C1 segment of cervical spinal cord (tissue), 14 donors: Measurements from ENCODE around the gene IFI27.

Experiments used
- DNase-seq, 14 donors: peaks; one replicate each; lab custom pipeline; 2025; lab: John Stamatoyannopoulos, UW

IFI27 gene

DNA sequence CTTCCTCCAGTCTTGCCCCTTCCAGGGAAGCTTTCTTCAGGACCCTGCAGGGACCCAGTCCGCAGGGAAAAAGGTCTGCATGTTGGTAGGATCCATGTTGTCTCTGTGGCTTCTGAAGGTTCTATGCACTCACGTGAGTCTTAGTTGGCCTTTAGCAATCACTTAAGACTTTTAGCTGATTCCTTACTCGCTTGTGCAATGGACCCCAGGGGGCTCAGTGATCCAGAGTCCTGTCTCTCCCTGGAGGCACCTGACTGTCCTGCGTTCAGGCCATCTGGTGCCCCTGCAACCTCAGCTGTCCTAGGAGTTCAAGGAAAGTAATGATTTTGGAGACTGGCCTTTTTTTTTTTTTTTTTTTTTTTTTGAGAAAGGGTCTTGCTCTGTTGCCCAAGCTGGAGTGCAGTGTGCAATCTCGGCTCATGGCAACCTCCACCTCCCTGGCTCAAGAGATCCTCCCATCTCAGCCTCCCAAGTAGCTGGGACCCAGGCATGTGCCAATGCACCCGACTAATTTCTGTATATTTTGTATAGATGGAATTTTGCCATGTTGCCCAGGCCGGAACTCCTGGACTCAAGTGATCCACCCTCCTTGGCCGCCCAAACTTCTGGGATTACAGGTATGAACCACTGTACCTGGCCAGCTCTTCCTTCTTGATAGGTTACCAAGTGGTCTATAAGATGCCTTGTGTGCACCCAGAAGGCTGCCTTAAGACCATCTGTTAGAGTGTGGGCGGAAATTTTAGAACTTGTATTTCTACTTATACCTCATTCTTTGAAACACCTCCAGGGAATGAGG is 14.2 kb downstream of the IFI27 start:
- no peak for DNase-seq

DNA sequence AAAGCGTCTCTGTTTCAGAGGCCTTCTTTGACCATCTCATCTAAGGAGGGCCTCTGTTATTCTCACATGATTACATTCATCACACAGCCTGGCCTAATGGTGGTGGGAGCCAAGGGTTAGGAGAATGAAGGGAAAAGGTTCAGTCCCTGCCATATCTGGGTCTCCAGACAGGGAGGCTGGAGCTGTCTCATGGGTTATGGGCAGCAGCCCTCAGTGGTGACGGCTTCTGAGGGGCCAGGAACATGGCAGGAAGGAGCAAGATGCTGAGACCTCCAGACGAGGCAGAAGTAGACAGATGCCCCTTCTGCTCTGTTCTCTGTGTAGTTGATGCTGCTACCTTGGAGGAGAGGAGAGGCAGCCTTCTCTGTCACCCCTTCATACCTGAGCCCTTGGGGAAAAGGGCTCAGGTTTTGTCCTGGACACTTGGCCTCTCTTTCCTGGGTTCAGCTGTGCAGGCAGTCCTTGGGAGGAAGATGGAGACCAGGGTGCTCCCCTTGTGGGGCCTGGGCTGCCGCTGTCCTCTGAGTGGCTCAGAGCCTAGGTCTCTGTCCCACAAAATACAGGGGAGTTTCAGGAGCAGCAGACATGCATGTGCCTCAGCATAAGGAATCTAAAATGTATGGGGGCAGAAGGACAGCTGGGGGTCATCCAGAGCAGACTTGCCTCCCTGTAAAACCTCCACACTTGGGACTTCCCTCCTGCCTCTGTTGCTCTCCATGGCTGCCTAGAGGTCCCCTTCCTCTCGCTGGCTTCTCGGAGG is 15.3 kb downstream of the IFI27 start:
- no peak for DNase-seq

DNA sequence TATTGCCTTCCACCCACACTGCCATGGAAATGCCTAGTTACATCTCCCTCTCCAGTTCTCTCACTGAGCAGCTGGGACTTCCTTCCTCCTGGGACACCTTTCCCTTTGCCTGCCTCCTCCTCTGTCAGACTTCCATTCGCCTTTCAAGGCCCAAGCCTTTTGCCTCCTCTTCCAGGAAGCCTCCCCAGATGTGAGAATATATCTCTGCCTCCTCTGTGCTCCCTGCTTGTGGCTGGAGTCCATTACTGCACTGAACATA is 15.8 kb downstream of the IFI27 start:
- DNase-seq, result no peak

DNA sequence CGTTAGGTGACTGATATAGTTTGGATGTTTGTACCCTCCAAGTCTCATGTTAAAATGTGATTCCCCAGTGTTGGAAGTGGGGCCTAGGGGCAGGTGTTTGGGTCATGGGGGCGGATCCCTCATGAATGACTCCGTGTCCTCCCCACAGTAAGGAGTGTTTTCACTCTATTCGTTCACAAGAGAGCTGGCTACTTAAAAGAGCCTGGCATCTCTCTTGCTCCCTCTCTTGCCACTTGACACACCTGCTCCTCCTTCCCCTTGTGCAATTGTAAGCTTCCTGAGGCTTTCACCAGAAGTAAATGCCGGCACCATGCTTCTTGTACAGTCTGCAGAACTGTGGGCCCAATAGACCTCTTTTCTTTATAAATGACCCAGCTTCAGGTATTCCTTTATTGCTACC is 16.3 kb downstream of the IFI27 start:
- no peak for DNase-seq

- DNase-seq, result no peak
Measured at GRCh38 chr14:94127330-94127729, 16.8 kb downstream of the IFI27 start.

GRCh38 chr14:94128216-94128839 is 17.8 kb downstream of the IFI27 start:
- DNase-seq, result no peak

DNA sequence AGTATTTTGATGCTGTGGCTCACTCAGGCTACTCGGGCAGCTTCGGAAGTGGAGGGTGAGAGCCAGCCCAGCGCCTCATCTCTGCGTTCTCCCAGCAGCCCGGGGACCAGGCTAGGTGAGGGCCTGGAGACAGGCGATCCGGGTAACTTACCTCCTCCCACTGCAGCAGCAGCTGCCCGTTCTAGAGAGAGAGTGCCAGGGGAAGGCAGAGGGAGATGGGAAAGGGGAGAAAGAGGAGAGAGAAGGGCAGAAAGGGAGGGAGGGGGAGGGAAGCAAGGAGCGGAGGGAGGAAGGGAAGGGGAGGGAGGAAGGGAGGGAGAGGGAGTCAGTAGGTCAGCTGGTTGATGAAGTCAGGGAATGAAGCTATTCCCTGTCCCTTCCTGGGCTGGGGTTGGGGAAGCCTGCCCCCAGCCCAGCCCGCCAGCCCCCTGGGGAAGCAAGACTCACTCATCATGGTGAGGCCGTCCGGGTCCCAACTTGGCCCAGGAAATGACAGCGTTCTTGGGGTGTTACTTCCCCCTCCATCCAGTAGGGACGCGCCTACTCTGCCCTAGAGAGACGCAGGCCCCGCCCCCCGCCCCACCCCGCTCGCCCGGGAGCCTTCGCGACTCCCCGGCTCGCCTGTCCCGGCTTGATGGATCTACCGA is 18.7 kb downstream of the IFI27 start, which contains the start of gene IFI27L2:
Gene IFI27L2, minus strand, starts transcription at position 494 of the 647 bp plus-strand sequence. Its CDS starts 40 bp downstream, at position 454.
- peak in 13 of 14 donors; percentile 73 to 92 (median 85) for DNase-seq

DNA sequence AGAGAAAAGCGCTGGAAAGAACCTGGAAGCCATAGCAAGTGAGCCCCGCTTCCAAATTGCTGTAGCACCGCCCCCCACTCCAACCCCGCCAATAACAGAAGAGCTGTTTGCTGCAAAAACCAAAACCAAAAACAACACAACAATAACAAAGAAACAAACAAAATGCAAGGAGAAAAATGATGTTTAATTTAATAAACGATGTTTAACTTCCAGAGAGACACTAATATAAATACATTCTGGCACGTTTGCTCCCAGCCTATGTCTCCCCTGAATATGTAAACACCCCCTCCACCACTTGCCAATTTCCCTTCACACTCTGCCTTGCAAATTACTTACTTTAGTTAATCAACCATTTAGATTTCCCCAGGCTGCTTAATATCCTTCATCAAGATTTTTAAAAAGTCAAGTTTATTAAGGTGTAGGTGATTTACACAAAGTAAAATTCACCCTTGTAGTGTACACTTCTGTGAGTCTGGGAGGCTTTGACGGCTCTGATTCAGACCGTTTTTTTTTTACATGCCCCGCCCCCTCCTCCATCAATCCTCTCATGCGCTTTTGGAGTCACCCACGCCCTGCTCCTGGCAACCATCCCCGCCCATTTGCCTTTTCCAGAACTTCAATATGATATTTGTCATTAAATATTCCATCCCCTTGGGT is 19.4 kb downstream of the IFI27 start:
- DNase-seq, result peak in 7 of 14 donors; percentile 10 to 67 (median 35)

DNA sequence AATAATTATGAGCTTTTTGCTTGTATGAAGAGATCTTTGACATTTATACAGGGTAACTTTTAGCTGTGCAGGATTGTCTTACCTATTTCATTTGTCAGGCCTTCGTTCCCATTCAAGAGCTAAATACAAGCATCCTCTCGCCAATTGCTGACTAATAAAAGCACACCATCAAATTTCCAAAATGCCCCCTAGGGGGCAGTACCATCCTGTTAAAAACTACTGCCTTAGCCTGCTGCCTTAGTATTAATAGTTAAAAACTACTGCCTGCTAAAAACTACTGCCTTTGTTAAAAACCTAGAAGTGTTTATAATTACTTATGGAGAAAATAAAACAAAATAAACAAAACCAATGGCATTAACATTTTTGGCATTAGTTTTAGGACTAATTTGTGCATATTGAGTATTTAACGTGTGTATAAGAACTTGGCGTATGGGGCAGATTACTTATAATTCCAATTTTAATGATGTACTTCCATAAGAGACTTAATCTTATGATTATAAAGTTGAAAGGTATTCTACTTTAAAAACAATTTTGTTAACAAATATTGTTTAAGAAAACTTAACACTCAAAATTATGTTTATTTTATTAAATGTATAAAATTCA is 21.9 kb downstream of the IFI27 start:
- peak in 6 of 14 donors; percentile 15 to 57 (median 24) for DNase-seq

GRCh38 chr14:94135476-94135875 is 24.9 kb downstream of the IFI27 start:
- DNase-seq, result no peak

DNA sequence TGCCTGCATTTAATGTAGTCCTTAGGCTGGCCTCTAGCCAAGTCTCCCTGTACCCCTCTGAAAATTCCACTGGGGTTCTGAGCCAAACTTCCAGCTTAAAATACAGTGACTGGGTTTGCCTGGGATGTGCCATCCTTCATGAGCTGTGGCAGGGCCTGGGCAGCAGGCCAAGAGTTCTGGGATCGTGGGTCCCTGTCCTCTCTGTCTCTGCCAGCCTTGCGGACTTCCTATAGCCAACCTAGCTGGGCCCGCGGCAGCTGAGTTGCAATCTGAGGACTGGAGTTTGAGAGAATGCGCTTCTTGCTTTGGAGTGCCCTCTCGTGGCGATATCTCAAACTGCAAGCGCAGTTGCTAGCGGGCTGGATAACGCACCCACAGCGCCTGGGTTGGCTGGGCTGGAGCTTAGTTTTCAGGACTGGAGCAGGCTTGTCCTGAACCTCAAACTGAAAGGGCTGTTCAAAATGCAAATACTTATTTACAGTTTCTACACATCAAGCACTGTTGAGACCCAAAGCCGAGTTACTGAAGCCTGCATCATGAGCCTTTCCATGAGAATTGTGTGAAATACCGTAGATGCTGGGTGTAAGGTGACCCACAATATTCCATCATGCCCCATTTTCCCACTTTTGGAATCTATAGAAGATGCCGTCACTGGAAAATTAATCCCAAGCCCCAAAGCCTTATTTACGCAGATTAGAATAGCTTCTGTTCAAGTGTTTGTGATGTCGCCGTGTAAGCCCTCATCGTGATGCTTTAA is 26.2 kb downstream of the IFI27 start:
- peak in 13 of 14 donors; percentile 18 to 82 (median 67) for DNase-seq

GRCh38 chr14:94138251-94138650 is 27.7 kb downstream of the IFI27 start:
- no peak for DNase-seq

- no peak for DNase-seq
Measured at GRCh38 chr14:94139006-94139405, 28.5 kb downstream of the IFI27 start.

DNA sequence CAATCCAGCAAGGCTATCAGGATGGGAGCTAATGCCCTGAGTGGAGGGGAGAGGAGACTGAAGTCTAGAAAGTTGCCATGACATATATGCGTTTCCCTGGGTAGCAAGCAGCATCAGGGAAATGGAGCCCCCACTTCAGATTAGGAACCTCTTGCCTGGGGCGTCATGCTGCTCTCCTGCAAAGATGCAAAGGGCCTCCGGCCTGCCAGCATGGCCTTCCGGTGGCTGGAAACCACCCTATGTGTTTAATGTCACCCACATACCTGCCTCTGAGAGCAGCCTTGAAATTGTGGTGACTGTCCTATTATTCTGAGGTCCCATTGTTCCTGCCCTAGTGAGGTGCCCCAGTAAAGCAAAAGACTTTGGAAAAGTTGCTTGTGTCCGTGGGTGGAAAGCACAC is 28.9 kb downstream of the IFI27 start:
- DNase-seq, result no peak

- DNase-seq, result no peak
Measured at GRCh38 chr14:94142247-94142646, 31.7 kb downstream of the IFI27 start.

GRCh38 chr14:94142836-94143235 is 32.3 kb downstream of the IFI27 start:
- DNase-seq, result no peak

GRCh38 chr14:94143239-94143638 is 32.7 kb downstream of the IFI27 start:
- no peak for DNase-seq

- no peak for DNase-seq
Measured at GRCh38 chr14:94143711-94144110, 33.2 kb downstream of the IFI27 start.

DNA sequence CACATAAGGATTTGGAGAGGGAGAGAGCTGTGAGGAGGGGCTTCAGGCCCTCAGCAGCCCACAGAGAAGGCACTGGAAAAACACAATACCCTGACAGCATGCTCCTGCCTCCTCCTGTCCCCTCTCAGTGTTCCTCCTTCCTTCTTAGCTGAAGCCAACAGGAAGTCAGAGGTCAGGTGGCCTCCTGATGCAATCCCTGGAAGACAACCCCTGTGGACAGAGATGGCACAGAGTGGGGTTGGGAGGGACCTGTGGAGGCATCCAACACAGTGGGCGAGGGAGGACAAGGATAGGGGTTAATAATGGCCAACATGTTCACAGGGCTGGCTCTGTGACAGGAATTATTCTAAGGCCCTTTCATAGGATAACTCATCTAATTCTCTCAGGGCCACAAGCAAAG is 34.2 kb downstream of the IFI27 start:
- DNase-seq, result no peak

DNA sequence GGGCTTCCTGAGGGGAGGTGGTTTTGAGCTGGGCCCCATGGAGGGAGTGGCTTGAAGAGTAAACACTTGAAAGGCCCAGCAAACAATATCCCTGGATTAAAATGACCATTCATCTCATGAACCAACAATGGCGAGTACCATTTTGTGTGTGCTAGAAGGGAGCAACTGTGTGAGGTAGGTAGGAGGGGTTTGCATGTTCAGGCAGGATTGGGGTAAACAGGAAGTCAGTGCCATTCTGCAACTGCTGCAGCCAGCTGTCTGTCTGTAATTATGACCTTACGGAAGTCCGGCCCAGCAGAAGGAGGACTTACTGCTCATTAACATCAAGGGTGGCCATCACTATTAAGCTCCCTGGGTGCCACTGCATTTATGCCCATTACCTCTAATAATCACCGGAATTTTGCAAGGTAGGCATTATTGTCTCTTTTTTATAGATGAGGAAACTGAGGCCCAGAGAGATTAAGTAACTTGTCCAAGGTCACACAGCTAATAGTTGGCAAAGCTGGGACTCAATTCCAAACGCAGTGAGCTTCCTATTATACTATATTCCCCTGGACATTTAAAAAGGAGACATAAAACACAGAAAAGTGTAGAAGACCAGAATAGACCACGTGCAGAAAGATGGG is 35.5 kb downstream of the IFI27 start:
- DNase-seq, result no peak
